WTC11 (cell line): Measurements from ENCODE around the gene KLK6. TPM values are rescaled to one million over a fixed set of nuclear protein-coding genes. Genes with fewer than 3 reads are reported as not detected.

Source experiments
- ATAC-seq: fragments of 200-7000 bp; cut with Tn5 transposase; 2 replicates; pipeline ENCODE4 v1.10.0; 2021; ENCODE audit warnings: mild to moderate bottlenecking, moderate library complexity
- CTCF ChIA-PET: fragments of 300-600 bp; sonication (Branson Sonifier 250); formaldehyde crosslinking; loops from one replicate; lab custom pipeline; 2021; ENCODE audit warnings: antibody characterized with exemption; lab: Charles Lee
- POLR2A ChIA-PET: fragments of 350-600 bp; sonication (Branson Sonifier 250); formaldehyde crosslinking; loops from one replicate; lab custom pipeline; 2021; ENCODE audit warnings: antibody characterized with exemption; lab: Charles Lee
- DNase-seq: peaks from one replicate; pipeline ENCODE4 v3.0.0; 2021; ENCODE audit warnings: low spot score
- H3K27ac Mint-ChIP-seq: 2 replicates; pipeline ENCODE4 v1.8.0; 2021; ENCODE audit warnings: mixed read lengths
- H3K27me3 Mint-ChIP-seq: 2 replicates; pipeline ENCODE4 v1.8.0; 2021; ENCODE audit warnings: low read depth, mild to moderate bottlenecking, moderate library complexity, mixed read lengths
- H3K36me3 Mint-ChIP-seq: 2 replicates; pipeline ENCODE4 v1.8.0; 2021; ENCODE audit warnings: mixed read lengths
- H3K4me1 Mint-ChIP-seq: 2 replicates; pipeline ENCODE4 v1.8.0; 2022; ENCODE audit warnings: mixed read lengths
- H3K4me3 Mint-ChIP-seq: 2 replicates; pipeline ENCODE4 v1.8.0; 2021; ENCODE audit warnings: mild to moderate bottlenecking, moderate library complexity, mixed read lengths
- H3K9me3 Mint-ChIP-seq: 2 replicates; pipeline ENCODE4 v1.8.0; 2021; ENCODE audit warnings: mixed read lengths
- AFF4 ChIP-seq: sonication (generic); formaldehyde crosslinking; IDR thresholded peaks from 2 replicates; pipeline ENCODE4 v1.8.1; 2023; ENCODE audit warnings: mild to moderate bottlenecking, missing genetic modification reagents, borderline replicate concordance
- ATF1 ChIP-seq: sonication (generic); formaldehyde crosslinking; IDR thresholded peaks from 2 replicates; pipeline ENCODE4 v1.8.1; 2023; ENCODE audit warnings: mild to moderate bottlenecking, moderate library complexity, missing genetic modification reagents
- ATF6 ChIP-seq: sonication (generic); formaldehyde crosslinking; IDR thresholded peaks from 2 replicates; pipeline ENCODE4 v1.8.1; 2023; ENCODE audit warnings: mild to moderate bottlenecking, missing genetic modification reagents
- CBFB ChIP-seq: sonication (generic); formaldehyde crosslinking; IDR thresholded peaks from 2 replicates; pipeline ENCODE4 v1.8.1; 2022; ENCODE audit warnings: mild to moderate bottlenecking, low read depth, missing genetic modification reagents
- CREB1 ChIP-seq: sonication (generic); formaldehyde crosslinking; IDR thresholded peaks from 2 replicates; pipeline ENCODE4 v1.8.0; 2023; ENCODE audit warnings: mild to moderate bottlenecking, missing genetic modification reagents
- E2F5 ChIP-seq: sonication (generic); formaldehyde crosslinking; IDR thresholded peaks from 2 replicates; pipeline ENCODE4 v1.8.1; 2022; ENCODE audit warnings: mild to moderate bottlenecking, moderate library complexity, missing genetic modification reagents
- EMX1 ChIP-seq: fragments of 250-450 bp; sonication (Bioruptor Pico); IDR thresholded peaks from 2 replicates; pipeline ENCODE4 v1.8.0; 2021; ENCODE audit warnings: mild to moderate bottlenecking
- GABPB1 ChIP-seq: sonication (generic); formaldehyde crosslinking; IDR thresholded peaks from 2 replicates; pipeline ENCODE4 v1.8.1; 2023; ENCODE audit warnings: mild to moderate bottlenecking, missing genetic modification reagents
- GTF2I ChIP-seq: fragments of 250-450 bp; sonication (Bioruptor Pico); conservative IDR thresholded peaks from 2 replicates; pipeline ENCODE4 v1.4.0; 2021; ENCODE audit warnings: mild to moderate bottlenecking
- MLX ChIP-seq: sonication (generic); formaldehyde crosslinking; IDR thresholded peaks from 2 replicates; pipeline ENCODE4 v1.8.1; 2023; ENCODE audit warnings: mild to moderate bottlenecking, missing genetic modification reagents, moderate library complexity
- NFE2L1 ChIP-seq: sonication (generic); formaldehyde crosslinking; IDR thresholded peaks from 2 replicates; pipeline ENCODE4 v1.8.1; 2023; ENCODE audit warnings: missing genetic modification reagents
- NFYB ChIP-seq: sonication (generic); formaldehyde crosslinking; conservative IDR thresholded peaks from 2 replicates; pipeline ENCODE4 v1.8.0; 2022; ENCODE audit warnings: low read depth, missing genetic modification reagents
- NR2C2 ChIP-seq: sonication (generic); formaldehyde crosslinking; IDR thresholded peaks from 2 replicates; pipeline ENCODE4 v1.8.0; 2022; ENCODE audit warnings: mild to moderate bottlenecking, missing genetic modification reagents
- OVOL2 ChIP-seq: fragments of 250-450 bp; sonication (Bioruptor Pico); IDR thresholded peaks from 2 replicates; pipeline ENCODE4 v1.9.0; 2021; ENCODE audit warnings: mild to moderate bottlenecking, borderline replicate concordance
- SOX15 ChIP-seq: fragments of 250-450 bp; sonication (Bioruptor Pico); IDR thresholded peaks from 2 replicates; pipeline ENCODE4 v1.9.0; 2021; ENCODE audit warnings: mild to moderate bottlenecking
- TEAD1 ChIP-seq: sonication (generic); formaldehyde crosslinking; IDR thresholded peaks from 2 replicates; pipeline ENCODE4 v1.8.0; 2022; ENCODE audit warnings: mild to moderate bottlenecking, missing genetic modification reagents
- TEAD4 ChIP-seq: sonication (generic); formaldehyde crosslinking; IDR thresholded peaks from 2 replicates; pipeline ENCODE4 v1.8.0; 2022; ENCODE audit warnings: mild to moderate bottlenecking, missing genetic modification reagents
- ZNF121 ChIP-seq: sonication (generic); formaldehyde crosslinking; IDR thresholded peaks from 2 replicates; pipeline ENCODE4 v1.8.0; 2023; ENCODE audit warnings: missing genetic modification reagents
- ZNF317 ChIP-seq: sonication (generic); formaldehyde crosslinking; IDR thresholded peaks from 2 replicates; pipeline ENCODE4 v1.8.1; 2023; ENCODE audit warnings: low read depth, mild to moderate bottlenecking, moderate library complexity, missing genetic modification reagents, borderline replicate concordance
- total RNA-seq: library from RNA; stranded (reverse); gene quantifications from 3 replicates; pipeline ENCODE4 v1.2.3, GENCODE V29; 2021
- TF ChIP-seq, protein P1 (sequence below): sonication (generic); formaldehyde crosslinking; IDR thresholded peaks from 2 replicates; pipeline ENCODE4 v1.8.1; 2023; ENCODE audit warnings: mild to moderate bottlenecking, missing genetic modification reagents
- TF ChIP-seq, protein P2 (sequence below): sonication (generic); formaldehyde crosslinking; IDR thresholded peaks from 2 replicates; pipeline ENCODE4 v1.8.1; 2022; ENCODE audit warnings: low read depth, missing genetic modification reagents, borderline replicate concordance

The KLK6 gene
- total RNA-seq, 1 experiment from 2014 or later = 0.52 TPM

- ATAC-seq = no peak
- peaks cover 54% of the 10 kb centered on the region for H3K27me3 Mint-ChIP-seq
Measured at GRCh38 chr19:51009061-51009891, 39.9 kb upstream of the KLK6 start.

DNA sequence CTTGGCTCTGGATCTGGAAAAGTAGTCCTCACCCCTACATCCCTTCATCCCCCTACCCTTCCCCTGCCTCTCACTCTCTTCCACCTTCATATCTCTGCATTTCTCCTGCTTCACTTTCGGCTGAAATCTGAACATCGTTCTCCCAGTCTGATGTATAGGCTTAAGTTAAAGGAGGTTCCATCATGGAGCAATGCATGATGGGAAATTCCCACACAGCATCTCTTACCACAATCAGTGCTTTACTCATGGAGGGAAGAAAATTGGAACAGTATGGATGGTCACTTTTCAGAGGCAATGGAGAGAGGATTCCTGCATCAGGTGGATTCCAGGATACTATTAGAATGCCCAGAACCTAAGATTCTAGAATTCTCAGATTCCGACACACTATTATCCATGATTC lies 38.1 kb upstream of the KLK6 start:
- no peaks in the 10 kb centered on the region for H3K9me3 Mint-ChIP-seq
- ATAC-seq (no peak), DNase-seq (no peak)
- H3K27ac Mint-ChIP-seq = no peak overlapping the region
- H3K4me1 Mint-ChIP-seq = peaks cover 4% of the 10 kb centered on the region
- ChIA-PET CTCF (no interaction called here), POLR2A (no interaction called here)
- peaks cover 59% of the 10 kb centered on the region for H3K27me3 Mint-ChIP-seq
- H3K36me3 Mint-ChIP-seq = no peaks in the 10 kb centered on the region
- H3K4me3 Mint-ChIP-seq = no peak overlapping the region
- TF ChIP-seq ZNF317 (CRISPR knock-in tag) = no peak
- TF ChIP-seq ATF1 = no peak
- TF ChIP-seq EMX1 = no peak
- no peak for TF ChIP-seq TEAD4 (CRISPR knock-in tag)
- no peak for TF ChIP-seq ZNF121
- no peak for TF ChIP-seq GTF2I (CRISPR knock-in tag)
- no peak for TF ChIP-seq CREB1
- no peak for TF ChIP-seq OVOL2
- TF ChIP-seq, protein P1, sequence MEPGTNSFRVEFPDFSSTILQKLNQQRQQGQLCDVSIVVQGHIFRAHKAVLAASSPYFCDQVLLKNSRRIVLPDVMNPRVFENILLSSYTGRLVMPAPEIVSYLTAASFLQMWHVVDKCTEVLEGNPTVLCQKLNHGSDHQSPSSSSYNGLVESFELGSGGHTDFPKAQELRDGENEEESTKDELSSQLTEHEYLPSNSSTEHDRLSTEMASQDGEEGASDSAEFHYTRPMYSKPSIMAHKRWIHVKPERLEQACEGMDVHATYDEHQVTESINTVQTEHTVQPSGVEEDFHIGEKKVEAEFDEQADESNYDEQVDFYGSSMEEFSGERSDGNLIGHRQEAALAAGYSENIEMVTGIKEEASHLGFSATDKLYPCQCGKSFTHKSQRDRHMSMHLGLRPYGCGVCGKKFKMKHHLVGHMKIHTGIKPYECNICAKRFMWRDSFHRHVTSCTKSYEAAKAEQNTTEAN (CRISPR knock-in tag) = no peak
- TF ChIP-seq, protein P2, sequence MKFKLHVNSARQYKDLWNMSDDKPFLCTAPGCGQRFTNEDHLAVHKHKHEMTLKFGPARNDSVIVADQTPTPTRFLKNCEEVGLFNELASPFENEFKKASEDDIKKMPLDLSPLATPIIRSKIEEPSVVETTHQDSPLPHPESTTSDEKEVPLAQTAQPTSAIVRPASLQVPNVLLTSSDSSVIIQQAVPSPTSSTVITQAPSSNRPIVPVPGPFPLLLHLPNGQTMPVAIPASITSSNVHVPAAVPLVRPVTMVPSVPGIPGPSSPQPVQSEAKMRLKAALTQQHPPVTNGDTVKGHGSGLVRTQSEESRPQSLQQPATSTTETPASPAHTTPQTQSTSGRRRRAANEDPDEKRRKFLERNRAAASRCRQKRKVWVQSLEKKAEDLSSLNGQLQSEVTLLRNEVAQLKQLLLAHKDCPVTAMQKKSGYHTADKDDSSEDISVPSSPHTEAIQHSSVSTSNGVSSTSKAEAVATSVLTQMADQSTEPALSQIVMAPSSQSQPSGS (CRISPR knock-in tag) = no peak

More at GRCh38 chr19:51009061-51009891, 39.9 kb upstream of the KLK6 start:
- Mint-ChIP-seq H3K36me3 (no peaks in the 10 kb centered on the region), H3K4me3 (no peak overlapping the region), H3K9me3 (no peaks in the 10 kb centered on the region), H3K4me1 (no peaks in the 10 kb centered on the region), H3K27ac (no peak overlapping the region)
- ChIA-PET CTCF (no interaction called here), POLR2A (no interaction called here)
- no peak for DNase-seq
- TF ChIP-seq E2F5 (CRISPR knock-in tag) (no peak), NR2C2 (CRISPR knock-in tag) (no peak), ZNF317 (CRISPR knock-in tag) (no peak), SOX15 (no peak), TEAD1 (CRISPR knock-in tag) (no peak), NFE2L1 (no peak), AFF4 (CRISPR knock-in tag) (no peak), MLX (CRISPR knock-in tag) (no peak), NFYB (CRISPR knock-in tag) (no peak), GABPB1 (CRISPR knock-in tag) (no peak), CBFB (no peak), ATF6 (no peak)
